ENCODE data around the gene MFSD8.

The MFSD8 gene

GRCh38 chr4:127870688-127871087, 94.3 kb downstream of the MFSD8 start:
- no peak for TF ChIP-seq Cebpa-rat (IDR thresholded peaks at IDR 0.05)
- Histone ChIP-seq H3K9ac (no peak overlapping the region), H3K4me3 (no peak overlapping the region), H3K4me1 (no peaks in the 10 kb centered on the region), H3K36me3 (0 out of 22 replicates have a peak, but pooled peaks cover 0 to 5% (median 0%) of the 10 kb centered on the region in 11 experiments), H3K27ac (no peak overlapping the region), H3K4me2 (no peak overlapping the region), H3K27me3 (no peaks in the 10 kb centered on the region), H4K20me1 (no peaks in the 10 kb centered on the region), H3K9me3 (replicated peaks in 1 of 11) (peaks cover 0 to 4% (median 0%) of the 10 kb centered on the region in 11 experiments; a peak in 1 of 22 replicates)

- no peak for TF ChIP-seq Cebpa-rat (IDR thresholded peaks at IDR 0.05)
Observed at GRCh38 chr4:127870281-127870680, 94.7 kb downstream of the MFSD8 start.

GRCh38 chr4:127868196-127868595, 96.8 kb downstream of the MFSD8 start:
- Histone ChIP-seq H4K20me1 (no peaks in the 10 kb centered on the region), H3K36me3 (0 out of 22 replicates have a peak, but pooled peaks cover 0 to 5% (median 0%) of the 10 kb centered on the region in 11 experiments), H3K4me3 (no peak overlapping the region), H3K4me1 (no peaks in the 10 kb centered on the region), H3K4me2 (no peak overlapping the region), H3K9ac (no peak overlapping the region), H3K27ac (no peak overlapping the region), H3K27me3 (no peaks in the 10 kb centered on the region), H3K9me3 (replicated peaks in 1 of 11) (0 out of 22 replicates have a peak, but pooled peaks cover 0 to 4% (median 0%) of the 10 kb centered on the region in 11 experiments)
- TF ChIP-seq Cebpa-rat (IDR thresholded peaks at IDR 0.05): no peak

More at GRCh38 chr4:127870281-127870680, 94.7 kb downstream of the MFSD8 start:
- Histone ChIP-seq H3K4me2 (no peak overlapping the region), H3K27me3 (no peaks in the 10 kb centered on the region), H3K36me3 (0 out of 22 replicates have a peak, but pooled peaks cover 0 to 5% (median 0%) of the 10 kb centered on the region in 11 experiments), H3K9me3 (replicated peaks in 1 of 11) (peaks cover 0 to 4% (median 0%) of the 10 kb centered on the region in 11 experiments; a peak in 1 of 22 replicates), H3K4me3 (no peak overlapping the region), H3K27ac (no peak overlapping the region), H4K20me1 (no peaks in the 10 kb centered on the region), H3K4me1 (no peaks in the 10 kb centered on the region), H3K9ac (no peak overlapping the region)
